IMR-90 (cell line): ENCODE results near the gene PTPRF.

Source experiments
- BHLHE40 ChIP-seq: fragments of 150-350 bp; IDR thresholded peaks from 2 replicates; pipeline ENCODE4 v1.6.1; 2016; ENCODE audit warnings: mild to moderate bottlenecking, low read depth, low read length
- CEBPB ChIP-seq: IDR thresholded peaks from 2 replicates; pipeline ENCODE4 v1.6.1; 2012; ENCODE audit warnings: low read depth, low read length, improper control_type of control experiment
- CHD1 ChIP-seq: IDR thresholded peaks from 2 replicates; pipeline ENCODE4 v1.6.1; 2012; ENCODE audit warnings: low read depth, low read length, improper control_type of control experiment
- ELK1 ChIP-seq: fragments of 150-350 bp; IDR thresholded peaks from 2 replicates; pipeline ENCODE4 v1.6.1; 2016; ENCODE audit warnings: low read depth, mild to moderate bottlenecking, low read length, moderate library complexity, borderline replicate concordance
- FOS ChIP-seq: fragments of 150-350 bp; IDR thresholded peaks from 2 replicates; pipeline ENCODE4 v1.6.1; 2016; ENCODE audit warnings: low read depth, low read length
- MAFK ChIP-seq: IDR thresholded peaks from 2 replicates; pipeline ENCODE4 v1.6.1; 2012; ENCODE audit warnings: low read depth, low read length, improper control_type of control experiment
- MXI1 ChIP-seq: IDR thresholded peaks from 2 replicates; pipeline ENCODE4 v1.6.1; 2012; ENCODE audit warnings: low read depth, mild to moderate bottlenecking, low read length, moderate library complexity, borderline replicate concordance
- POLR2A ChIP-seq: IDR thresholded peaks from 2 replicates; pipeline ENCODE4 v1.6.1; 2012; ENCODE audit warnings: mild to moderate bottlenecking, low read depth, low read length
- RAD21 ChIP-seq: IDR thresholded peaks from 2 replicates; pipeline ENCODE4 v1.6.1; 2012; ENCODE audit warnings: low read length, improper control_type of control experiment
- RFX5 ChIP-seq: IDR thresholded peaks from 2 replicates; pipeline ENCODE4 v1.8.0; 2012; ENCODE audit warnings: low read depth, mild to moderate bottlenecking, low read length, moderate library complexity
- SMC3 ChIP-seq: fragments of 150-350 bp; IDR thresholded peaks from 2 replicates; pipeline ENCODE4 v1.6.1; 2016; ENCODE audit warnings: low read depth, mild to moderate bottlenecking, antibody characterized with exemption, low read length, moderate library complexity
- TF ChIP-seq, protein P1 (sequence below): conservative IDR thresholded peaks from 2 replicates; pipeline ENCODE4 v1.5.1; 2012; ENCODE audit warnings: mild to moderate bottlenecking, low read depth, low read length, improper control_type of control experiment
- TF ChIP-seq, protein P2 (sequence below): fragments of 150-350 bp; IDR thresholded peaks from 2 replicates; pipeline ENCODE4 v1.6.1; 2017; ENCODE audit warnings: mild to moderate bottlenecking, antibody characterized with exemption, low read length, low read depth

DNA sequence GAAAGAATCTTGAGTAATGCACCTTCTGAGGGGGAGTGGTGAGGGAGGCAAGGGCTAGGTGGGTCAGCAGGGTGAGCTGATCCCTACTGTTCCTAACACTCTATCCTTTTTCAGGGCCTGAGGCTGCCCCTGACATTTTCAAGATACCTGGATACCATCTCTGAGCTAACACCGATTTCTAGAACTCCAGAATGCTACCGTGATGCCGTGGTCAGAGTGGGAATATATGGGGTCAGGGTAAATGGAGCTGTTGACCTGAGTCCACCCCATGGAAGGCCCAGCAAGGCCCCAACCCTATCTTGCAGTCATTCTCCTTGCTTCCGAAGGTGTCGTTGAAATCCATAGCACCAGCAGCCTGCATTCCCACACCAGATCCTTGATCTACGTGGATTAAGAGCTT, 18.0 kb upstream of the PTPRF start:
- TF ChIP-seq, protein P1, sequence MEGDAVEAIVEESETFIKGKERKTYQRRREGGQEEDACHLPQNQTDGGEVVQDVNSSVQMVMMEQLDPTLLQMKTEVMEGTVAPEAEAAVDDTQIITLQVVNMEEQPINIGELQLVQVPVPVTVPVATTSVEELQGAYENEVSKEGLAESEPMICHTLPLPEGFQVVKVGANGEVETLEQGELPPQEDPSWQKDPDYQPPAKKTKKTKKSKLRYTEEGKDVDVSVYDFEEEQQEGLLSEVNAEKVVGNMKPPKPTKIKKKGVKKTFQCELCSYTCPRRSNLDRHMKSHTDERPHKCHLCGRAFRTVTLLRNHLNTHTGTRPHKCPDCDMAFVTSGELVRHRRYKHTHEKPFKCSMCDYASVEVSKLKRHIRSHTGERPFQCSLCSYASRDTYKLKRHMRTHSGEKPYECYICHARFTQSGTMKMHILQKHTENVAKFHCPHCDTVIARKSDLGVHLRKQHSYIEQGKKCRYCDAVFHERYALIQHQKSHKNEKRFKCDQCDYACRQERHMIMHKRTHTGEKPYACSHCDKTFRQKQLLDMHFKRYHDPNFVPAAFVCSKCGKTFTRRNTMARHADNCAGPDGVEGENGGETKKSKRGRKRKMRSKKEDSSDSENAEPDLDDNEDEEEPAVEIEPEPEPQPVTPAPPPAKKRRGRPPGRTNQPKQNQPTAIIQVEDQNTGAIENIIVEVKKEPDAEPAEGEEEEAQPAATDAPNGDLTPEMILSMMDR: no peak
- TF ChIP-seq POLR2A (no peak), RAD21 (no peak), CHD1 (no peak), MXI1 (no peak), SMC3 (no peak), FOS (no peak), RFX5 (no peak), CEBPB (no peak), MAFK (no peak), ELK1 (no peak), BHLHE40 (no peak)
- TF ChIP-seq, protein P2, sequence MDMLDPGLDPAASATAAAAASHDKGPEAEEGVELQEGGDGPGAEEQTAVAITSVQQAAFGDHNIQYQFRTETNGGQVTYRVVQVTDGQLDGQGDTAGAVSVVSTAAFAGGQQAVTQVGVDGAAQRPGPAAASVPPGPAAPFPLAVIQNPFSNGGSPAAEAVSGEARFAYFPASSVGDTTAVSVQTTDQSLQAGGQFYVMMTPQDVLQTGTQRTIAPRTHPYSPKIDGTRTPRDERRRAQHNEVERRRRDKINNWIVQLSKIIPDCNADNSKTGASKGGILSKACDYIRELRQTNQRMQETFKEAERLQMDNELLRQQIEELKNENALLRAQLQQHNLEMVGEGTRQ: no peak
